Inferior parietal cortex (tissue), 1 donor: ENCODE measurements around the gene SUFU.
"Not testable (repeated sequence)": the region's sequence is repeated elsewhere in the genome, so short reads cannot be mapped to it uniquely, and the experiment has no call there.

ENCODE experiments used
- DNase-seq: peaks from one replicate; pipeline ENCODE4 v3.0.0-alpha.2; 2016; ENCODE audit errors: extremely low spot score

The SUFU gene

GRCh38 chr10:102503264-102504178 lies at the start of gene SUFU:
TSS of gene SUFU (plus strand) at chr10:102503972. CDS start at chr10:102504153, 181 bp downstream.
- DNase-seq: peak; percentile 100

- not testable (repeated sequence) for DNase-seq
Measured at GRCh38 chr10:102454662-102455487, 48.9 kb upstream of the SUFU start.

GRCh38 chr10:102455893-102456471 lies 47.8 kb upstream of the SUFU start:
- DNase-seq: no peak

GRCh38 chr10:102457591-102458150 lies 46.1 kb upstream of the SUFU start:
- DNase-seq: no peak

- no peak for DNase-seq
Measured at GRCh38 chr10:102458656-102459055, 45.1 kb upstream of the SUFU start.

GRCh38 chr10:102460836-102461186 lies 43.0 kb upstream of the SUFU start:
- DNase-seq: no peak

- peak; percentile 86 for DNase-seq
Measured at GRCh38 chr10:102461187-102462054, 42.4 kb upstream of the SUFU start.

- no peak for DNase-seq
Measured at GRCh38 chr10:102462512-102463054, 41.2 kb upstream of the SUFU start.

GRCh38 chr10:102463983-102464382 lies 39.8 kb upstream of the SUFU start:
- DNase-seq: no peak

GRCh38 chr10:102465466-102465865 lies 38.3 kb upstream of the SUFU start:
- DNase-seq: no peak

GRCh38 chr10:102467318-102467717 lies 36.5 kb upstream of the SUFU start:
- no peak for DNase-seq

- DNase-seq: no peak
Measured at GRCh38 chr10:102467971-102468438, 35.8 kb upstream of the SUFU start.

GRCh38 chr10:102468683-102469082 lies 35.1 kb upstream of the SUFU start:
- DNase-seq: no peak

GRCh38 chr10:102470579-102471546 lies 32.9 kb upstream of the SUFU start:
- no peak for DNase-seq

- DNase-seq: no peak
Measured at GRCh38 chr10:102473445-102474331, 30.1 kb upstream of the SUFU start.

GRCh38 chr10:102475451-102476040 lies 28.2 kb upstream of the SUFU start:
- DNase-seq: no peak

- no peak for DNase-seq
Measured at GRCh38 chr10:102476466-102477141, 27.2 kb upstream of the SUFU start.
